Thyroid gland (tissue), 4 donors: ENCODE measurements around the gene RASGRF1. TPM values are rescaled to one million over a fixed set of nuclear protein-coding genes. Genes with fewer than 3 reads are reported as not detected.

Experiments used
- DNase-seq, 2 donors: peaks; one replicate each; pipeline ENCODE4 v3.0.0-alpha.2; 2019
- H3K27ac ChIP-seq, 3 donors: fragments of 200-600 bp; sonication (generic); 1 replicate in 2 of 3; 2 replicates in 1 of 3; pipeline ENCODE4 v1.5.1; 2016 to 2019; ENCODE audit warnings: mild to moderate bottlenecking in 1 of 3, moderate library complexity in 1 of 3
- H3K27me3 ChIP-seq: fragments of 200-600 bp; sonication (generic); one replicate; pipeline ENCODE4 v1.5.1; 2019
- H3K36me3 ChIP-seq, 2 donors: fragments of 200-600 bp; sonication (generic); one replicate each; pipeline ENCODE4 v1.5.1; 2016 to 2019
- H3K4me1 ChIP-seq, 2 donors: fragments of 200-600 bp; sonication (generic); one replicate each; pipeline ENCODE4 v1.5.1; 2017 to 2019
- H3K4me3 ChIP-seq, 3 donors: fragments of 200-600 bp; sonication (generic); replicated peaks in 1 of 3; 1 replicate in 2 of 3; 2 replicates in 1 of 3; pipeline ENCODE4 v1.5.1; 2016; ENCODE audit warnings: mild to moderate bottlenecking in 1 of 3
- H3K9me3 ChIP-seq: fragments of 200-600 bp; sonication (generic); one replicate; pipeline ENCODE4 v1.5.1; 2017
- CTCF ChIP-seq, 6 experiments: fragments of 200-600 bp in 3 of 6; fragments of 450-650 bp in 3 of 6; sonication (generic) in 3 of 6; IDR thresholded peaks; one replicate each; pipeline ENCODE4 v1.5.1; 2016 to 2019; ENCODE audit warnings: antibody characterized with exemption in 6 of 6, mild to moderate bottlenecking in 2 of 6, inconsistent platforms in 1 of 6, moderate library complexity in 1 of 6
- POLR2A ChIP-seq, 2 donors: fragments of 450-650 bp; IDR thresholded peaks; one replicate each; pipeline ENCODE4 v1.6.1; 2017; ENCODE audit warnings: antibody characterized with exemption in 2 of 2, mild to moderate bottlenecking in 2 of 2, moderate library complexity in 1 of 2
- WGBS, 2 donors: methylation state at CpG; one replicate each; pipeline ENCODE4 v1.1.5; 2017; 5-methylcytosine and 5-hydroxymethylcytosine counted together
- intact Hi-C: fragments of 100-400 bp; cut with DNase I; formaldehyde crosslinking; loops from one replicate; pipeline ENCODE4 v1.15.1; 2023
- total RNA-seq, 4 donors: library from RNA; depleted of rRNA; stranded (reverse); fragments of >200 nt; gene quantifications; one replicate each; pipeline ENCODE4 v1.2.3, GENCODE V29; 2016

Gene RASGRF1
- total RNA-seq, 4 donors from 2014 or later, result 0.40 TPM; not detected in 3

- intact Hi-C loops, result no loop called here
- TF ChIP-seq POLR2A (IDR thresholded peaks at IDR 0.05), result no peak
- no peak for TF ChIP-seq CTCF (IDR thresholded peaks at IDR 0.05)
- no peaks in the 10 kb centered on the region for H3K9me3 ChIP-seq
- no peak overlapping the region for H3K27ac ChIP-seq
- H3K4me3 ChIP-seq, result no peak overlapping the region
- DNase-seq, result no peak
- H3K27me3 ChIP-seq, result no peaks in the 10 kb centered on the region
- 97 to 100% methylated on average over 1 to 3 of the region's 6 CpGs for whole genome bisulfite sequencing, 2 donors
- no peaks in the 10 kb centered on the region for H3K36me3 ChIP-seq
- H3K4me1 ChIP-seq, result no peaks in the 10 kb centered on the region
Observed at GRCh38 chr15:79057050-79057449, 33.5 kb downstream of the RASGRF1 start.

DNA sequence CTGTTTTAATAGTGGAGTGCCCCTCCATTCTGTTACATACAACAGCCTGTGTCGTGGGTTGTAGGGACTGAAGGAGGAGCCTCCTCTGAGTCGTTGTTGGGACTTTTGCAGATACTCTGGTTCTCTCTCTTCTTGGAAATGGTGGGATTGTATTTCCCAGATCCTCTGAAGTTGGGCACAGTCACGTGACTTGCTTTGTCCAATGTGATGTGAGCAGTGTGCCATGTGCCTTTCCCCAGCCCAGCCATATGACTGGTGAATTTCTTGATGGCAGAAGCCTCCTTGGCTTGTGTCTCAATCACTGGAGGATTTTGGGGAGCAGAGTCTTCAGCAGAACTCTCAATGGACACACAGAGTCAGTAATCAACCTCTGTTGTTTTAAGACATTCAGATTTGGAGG lies 36.2 kb downstream of the RASGRF1 start:
- WGBS, 2 donors, result 67 to 74% methylated on average over 3 of the region's 3 CpGs
- H3K27ac ChIP-seq, result no peak overlapping the region

GRCh38 chr15:79053894-79054293 lies 36.7 kb downstream of the RASGRF1 start:
- Histone ChIP-seq H3K9me3 (no peaks in the 10 kb centered on the region), H3K27me3 (no peaks in the 10 kb centered on the region), H3K27ac (no peak overlapping the region), H3K4me3 (no peak overlapping the region), H3K4me1 (no peaks in the 10 kb centered on the region), H3K36me3 (no peaks in the 10 kb centered on the region)
- DNase-seq, result no peak
- WGBS, 2 donors, result 83 to 89% methylated on average over 2 of the region's 2 CpGs
- intact Hi-C loops, result no loop called here
- TF ChIP-seq CTCF (IDR thresholded peaks at IDR 0.05) (no peak), POLR2A (IDR thresholded peaks at IDR 0.05) (no peak)

More for the DNA sequence above, 36.2 kb downstream of the RASGRF1 start:
- TF ChIP-seq POLR2A (IDR thresholded peaks at IDR 0.05), result no peak
- no peak for TF ChIP-seq CTCF (IDR thresholded peaks at IDR 0.05)
- Histone ChIP-seq H3K27me3 (no peaks in the 10 kb centered on the region), H3K4me3 (no peak overlapping the region), H3K4me1 (no peaks in the 10 kb centered on the region), H3K9me3 (no peaks in the 10 kb centered on the region), H3K36me3 (no peaks in the 10 kb centered on the region)
- intact Hi-C loops, result no loop called here
- DNase-seq, result no peak

DNA sequence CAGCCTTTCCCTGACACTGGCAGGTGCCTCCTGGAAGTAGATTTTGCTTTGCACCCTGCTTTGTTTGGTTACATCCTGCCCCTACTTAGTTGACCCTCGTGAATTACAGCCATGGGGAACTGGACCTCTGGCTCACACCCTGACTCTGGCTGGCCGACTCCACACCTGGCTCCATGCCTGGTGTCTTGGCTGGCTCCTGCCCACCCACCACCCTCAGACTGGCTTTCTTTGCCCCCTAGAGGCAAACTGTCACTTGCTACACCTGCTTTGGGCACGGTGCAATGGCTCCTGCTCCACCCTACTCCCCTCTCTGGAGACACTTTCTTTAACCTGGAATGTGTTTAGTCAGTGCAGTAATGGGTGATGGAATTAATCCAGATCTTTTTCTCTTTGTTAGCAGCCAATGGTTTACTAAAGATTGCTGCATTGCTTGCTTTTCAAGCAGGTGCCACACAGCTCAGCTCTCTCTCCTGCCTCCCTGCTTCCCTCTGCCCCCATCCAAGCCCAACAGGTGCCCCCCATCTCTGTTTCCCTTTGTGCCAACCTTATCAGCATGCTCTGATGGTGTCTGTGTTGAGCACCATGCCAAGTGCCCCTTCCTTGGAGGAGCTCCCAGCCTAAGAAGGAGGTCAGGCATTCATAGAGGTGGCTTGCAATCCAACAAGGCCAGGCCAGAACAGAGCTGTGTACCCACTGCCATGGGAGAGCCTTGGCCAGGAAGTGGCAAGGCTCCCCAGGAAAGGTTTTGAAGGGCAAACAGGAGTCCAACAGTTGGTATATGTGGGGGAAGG lies 38.4 kb downstream of the RASGRF1 start:
- H3K4me3 ChIP-seq, result no peak overlapping the region
- no peaks in the 10 kb centered on the region for H3K9me3 ChIP-seq
- intact Hi-C loops, result no loop called here
- TF ChIP-seq CTCF (IDR thresholded peaks at IDR 0.05) (no peak), POLR2A (IDR thresholded peaks at IDR 0.05) (no peak)
- H3K4me1 ChIP-seq, result no peaks in the 10 kb centered on the region
- peak; percentile 3 to 16 for DNase-seq
- H3K27me3 ChIP-seq, result no peaks in the 10 kb centered on the region
- H3K27ac ChIP-seq, result no peak overlapping the region
- WGBS, 2 donors, result 22 to 48% methylated on average over 3 of the region's 3 CpGs
- H3K36me3 ChIP-seq, result no peaks in the 10 kb centered on the region

- 90 to 92% methylated on average over 6 of the region's 6 CpGs for WGBS, 2 donors
- intact Hi-C loops, result no loop called here
- H3K4me3 ChIP-seq, result no peak overlapping the region
- no peaks in the 10 kb centered on the region for H3K27me3 ChIP-seq
- TF ChIP-seq POLR2A (IDR thresholded peaks at IDR 0.05) (no peak), CTCF (IDR thresholded peaks at IDR 0.05) (no peak)
- no peak for DNase-seq
- H3K4me1 ChIP-seq, result no peaks in the 10 kb centered on the region
- no peaks in the 10 kb centered on the region for H3K36me3 ChIP-seq
- H3K9me3 ChIP-seq, result no peaks in the 10 kb centered on the region
- no peak overlapping the region for H3K27ac ChIP-seq
Observed at GRCh38 chr15:79051029-79051428, 39.6 kb downstream of the RASGRF1 start.
